Smooth muscle cell (in vitro differentiated cells): ENCODE data around the gene BBS1. TPM values are rescaled to one million over a fixed set of nuclear protein-coding genes. Genes with fewer than 3 reads are reported as not detected.
"Not testable (repeated sequence)": the region's sequence is repeated elsewhere in the genome, so short reads cannot be mapped to it uniquely, and the experiment has no call there.

Experiments
- DNase-seq: peaks from one replicate; lab custom pipeline; 2025; ENCODE audit not compliant: unreplicated experiment; lab: John Stamatoyannopoulos, UW
- H2AFZ ChIP-seq: fragments of 200-600 bp; sonication (generic); 2 replicates; pipeline ENCODE4 v1.6.0; 2016; ENCODE audit warnings: antibody characterized with exemption, low read depth, mild to moderate bottlenecking
- H3F3A ChIP-seq: fragments of 200-600 bp; sonication (generic); 2 replicates; pipeline ENCODE4 v1.6.0; 2017; ENCODE audit warnings: antibody characterized with exemption, low read depth
- H3K27ac ChIP-seq: fragments of 200-600 bp; sonication (generic); 2 replicates; pipeline ENCODE4 v1.5.1; 2016; ENCODE audit warnings: low read depth, mild to moderate bottlenecking
- H3K27me3 ChIP-seq: fragments of 200-600 bp; sonication (generic); 2 replicates; pipeline ENCODE4 v1.6.1; 2016; ENCODE audit warnings: low read depth, mild to moderate bottlenecking
- H3K36me3 ChIP-seq: fragments of 200-600 bp; sonication (generic); 2 replicates; pipeline ENCODE4 v1.5.1; 2016; ENCODE audit warnings: low read depth
- H3K4me1 ChIP-seq: fragments of 200-600 bp; sonication (generic); 2 replicates; pipeline ENCODE4 v1.5.1; 2016; ENCODE audit warnings: low read depth
- H3K4me2 ChIP-seq: fragments of 200-600 bp; sonication (generic); 2 replicates; pipeline ENCODE4 v1.6.0; 2016; ENCODE audit warnings: mild to moderate bottlenecking
- H3K4me3 ChIP-seq: fragments of 200-600 bp; sonication (generic); 2 replicates; pipeline ENCODE4 v1.5.1; 2016; ENCODE audit warnings: mild to moderate bottlenecking
- H3K79me2 ChIP-seq: fragments of 200-600 bp; sonication (generic); 2 replicates; pipeline ENCODE4 v1.6.0; 2016; ENCODE audit warnings: low read depth, mild to moderate bottlenecking
- H3K9ac ChIP-seq: fragments of 200-600 bp; sonication (generic); 2 replicates; pipeline ENCODE4 v1.6.0; 2016; ENCODE audit warnings: low read depth
- H3K9me3 ChIP-seq: fragments of 200-600 bp; sonication (generic); replicated peaks from 2 replicates; pipeline ENCODE4 v1.5.1; 2016; ENCODE audit warnings: low read depth
- H4K20me1 ChIP-seq: fragments of 200-600 bp; sonication (generic); 2 replicates; pipeline ENCODE4 v1.6.0; 2016; ENCODE audit warnings: low read depth
- WGBS: methylation state at CpG from one replicate; pipeline ENCODE4 v1.1.7; 2016; ENCODE audit warnings: low lambda C conversion rate; 5-methylcytosine and 5-hydroxymethylcytosine counted together
- polyA plus RNA-seq: library from polyadenylated mRNA; unstranded; fragments of >200 nt; fragmentation: Nextera tagmentation; extraction: Ambion mirVana; gene quantifications from 2 replicates; pipeline ENCODE4 v1.2.1, GENCODE V29; 2016
- total RNA-seq: library from RNA; depleted of rRNA; stranded (reverse); fragments of >200 nt; gene quantifications from 2 replicates; pipeline ENCODE4 v1.2.3, GENCODE V29; 2014
- TF ChIP-seq, protein P1 (sequence below): fragments of 200-600 bp; sonication (generic); IDR thresholded peaks from 2 replicates; pipeline ENCODE4 v1.5.1; 2017; ENCODE audit warnings: borderline replicate concordance, mild to moderate bottlenecking, antibody characterized with exemption; ENCODE audit not compliant: insufficient read depth, poor library complexity, severe bottlenecking

The BBS1 gene
- total RNA-seq (25.9 and 30.1 TPM in 2 replicates), polyA plus RNA-seq (13.0 and 15.6 TPM in 2 replicates)

DNA sequence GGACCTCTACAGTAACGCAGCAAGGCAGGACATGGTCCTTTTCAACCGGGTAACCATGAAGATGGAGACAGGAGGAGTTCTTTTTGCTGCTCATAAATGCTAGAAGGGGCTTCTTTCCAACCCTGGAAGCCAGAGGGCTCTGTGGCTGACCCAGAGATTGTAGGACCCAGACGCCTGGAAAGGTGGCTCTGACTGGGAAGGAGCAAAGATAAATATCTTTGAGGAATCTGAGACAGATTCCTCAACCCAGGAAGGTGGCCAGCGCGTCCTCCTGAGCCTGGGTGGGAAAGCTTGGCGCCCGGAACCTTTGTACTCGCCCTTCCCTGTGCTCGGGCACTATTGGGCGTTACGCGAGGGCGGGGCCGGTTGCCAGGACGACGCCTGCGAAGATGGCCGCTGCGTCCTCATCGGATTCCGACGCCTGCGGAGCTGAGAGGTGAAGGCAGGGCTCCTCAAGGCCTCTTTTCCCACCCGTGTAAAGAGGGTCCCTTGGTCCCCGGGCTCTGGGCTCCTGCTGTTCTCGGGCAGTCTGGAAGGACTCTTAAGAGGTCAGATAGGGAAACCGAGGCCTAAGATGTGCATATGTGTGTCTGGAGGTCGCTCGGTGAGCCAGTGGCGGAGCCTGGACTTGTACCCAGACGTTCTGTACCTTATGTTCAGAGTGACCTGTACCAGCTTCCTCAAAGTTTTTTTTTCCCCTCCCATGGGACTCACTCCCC, at the start of gene BBS1:
Gene BBS1, plus strand, starts transcription at position 365 of the 719 bp plus-strand sequence. Its CDS starts 25 bp downstream, at position 390.
- Histone ChIP-seq H3K36me3 (no peaks in the 10 kb centered on the region), H4K20me1 (no peaks in the 10 kb centered on the region), H3K9ac (peak within 1 kb of the TSS; percentile 89), H2AFZ (peak within 1 kb of the TSS; percentile 97), H3K27ac (peak within 1 kb of the TSS; percentile 65), H3K4me3 (peak within 1 kb of the TSS; percentile 100), H3K79me2 (peaks cover 23% of the 10 kb centered on the region), H3K9me3 (no peaks in the 10 kb centered on the region), H3F3A (no peaks in the 10 kb centered on the region), H3K4me1 (peaks cover 8% of the 10 kb centered on the region), H3K4me2 (peak within 1 kb of the TSS; percentile 100), H3K27me3 (no peaks in the 10 kb centered on the region)
- 3% methylated on average over 31 of the region's 31 CpGs for WGBS
- peak; percentile 36 for DNase-seq
- TF ChIP-seq, protein P1, sequence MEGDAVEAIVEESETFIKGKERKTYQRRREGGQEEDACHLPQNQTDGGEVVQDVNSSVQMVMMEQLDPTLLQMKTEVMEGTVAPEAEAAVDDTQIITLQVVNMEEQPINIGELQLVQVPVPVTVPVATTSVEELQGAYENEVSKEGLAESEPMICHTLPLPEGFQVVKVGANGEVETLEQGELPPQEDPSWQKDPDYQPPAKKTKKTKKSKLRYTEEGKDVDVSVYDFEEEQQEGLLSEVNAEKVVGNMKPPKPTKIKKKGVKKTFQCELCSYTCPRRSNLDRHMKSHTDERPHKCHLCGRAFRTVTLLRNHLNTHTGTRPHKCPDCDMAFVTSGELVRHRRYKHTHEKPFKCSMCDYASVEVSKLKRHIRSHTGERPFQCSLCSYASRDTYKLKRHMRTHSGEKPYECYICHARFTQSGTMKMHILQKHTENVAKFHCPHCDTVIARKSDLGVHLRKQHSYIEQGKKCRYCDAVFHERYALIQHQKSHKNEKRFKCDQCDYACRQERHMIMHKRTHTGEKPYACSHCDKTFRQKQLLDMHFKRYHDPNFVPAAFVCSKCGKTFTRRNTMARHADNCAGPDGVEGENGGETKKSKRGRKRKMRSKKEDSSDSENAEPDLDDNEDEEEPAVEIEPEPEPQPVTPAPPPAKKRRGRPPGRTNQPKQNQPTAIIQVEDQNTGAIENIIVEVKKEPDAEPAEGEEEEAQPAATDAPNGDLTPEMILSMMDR: no peak

DNA sequence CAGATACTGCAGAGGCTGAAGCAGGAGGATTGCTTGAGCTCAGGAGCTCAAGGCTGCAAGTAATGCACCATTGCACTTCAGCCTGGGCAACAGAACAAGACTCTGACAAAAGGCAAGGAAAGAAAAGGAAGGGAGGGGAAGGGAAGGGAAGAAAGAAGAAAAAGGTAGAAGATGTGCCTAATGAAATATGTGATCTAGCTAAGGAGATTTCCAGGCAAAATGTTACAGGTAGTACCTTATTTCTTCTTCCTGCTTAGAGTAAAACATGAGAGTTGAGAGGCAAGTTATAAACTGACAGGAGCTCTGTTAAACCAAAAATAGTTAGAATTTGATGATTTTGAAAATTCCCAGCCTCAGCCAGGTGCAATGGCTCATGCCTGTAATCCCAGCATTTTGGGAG, 48.4 kb upstream of the BBS1 start:
- Histone ChIP-seq H3K9ac (no peak overlapping the region), H3K27me3 (no peaks in the 10 kb centered on the region), H3K79me2 (no peaks in the 10 kb centered on the region), H3K36me3 (no peaks in the 10 kb centered on the region), H3K4me2 (no peak overlapping the region), H3K4me1 (no peaks in the 10 kb centered on the region), H3K27ac (no peak overlapping the region), H3F3A (no peaks in the 10 kb centered on the region), H2AFZ (no peak overlapping the region), H3K4me3 (no peak overlapping the region), H3K9me3 (no peaks in the 10 kb centered on the region), H4K20me1 (no peaks in the 10 kb centered on the region)
- DNase-seq: no peak
- TF ChIP-seq, protein P1: no peak

- Histone ChIP-seq H3K9ac (no peak overlapping the region), H2AFZ (no peak overlapping the region), H3K4me2 (no peak overlapping the region), H3K79me2 (no peaks in the 10 kb centered on the region), H3F3A (no peaks in the 10 kb centered on the region), H3K9me3 (no peaks in the 10 kb centered on the region), H3K27me3 (no peaks in the 10 kb centered on the region), H3K36me3 (no peaks in the 10 kb centered on the region), H4K20me1 (no peaks in the 10 kb centered on the region), H3K27ac (no peak overlapping the region), H3K4me3 (no peak overlapping the region), H3K4me1 (peaks cover 7% of the 10 kb centered on the region)
- TF ChIP-seq, protein P1: no peak
- 92% methylated on average over 3 of the region's 3 CpGs for WGBS
- DNase-seq: no peak
These were observed 47.5 kb upstream of the BBS1 start for GRCh38 chr11:66462911-66463310.

- not testable (repeated sequence) for H3K27ac ChIP-seq, H3K9ac ChIP-seq, H3F3A ChIP-seq, H3K36me3 ChIP-seq, H3K4me3 ChIP-seq, H2AFZ ChIP-seq, H4K20me1 ChIP-seq, H3K79me2 ChIP-seq, H3K9me3 ChIP-seq, H3K27me3 ChIP-seq, DNase-seq, H3K4me2 ChIP-seq
- 96% methylated on average over 5 of the region's 5 CpGs for WGBS
- peaks cover 11% of the 10 kb centered on the region for H3K4me1 ChIP-seq
These were observed 46.3 kb upstream of the BBS1 start for GRCh38 chr11:66464116-66464515.
